SK-N-MC (cell line): ENCODE data around the gene SHB.
"Not testable (repeated sequence)": the region's sequence is repeated elsewhere in the genome, so short reads cannot be mapped to it uniquely, and the experiment has no call there.

ENCODE experiments used
- DNase-seq: peaks from one replicate; pipeline ENCODE4 v3.0.0-alpha.2; 2011; ENCODE audit warnings: low read depth, low spot score
- H3K27ac ChIP-seq: fragments of 200-600 bp; sonication (generic); 2 replicates; pipeline ENCODE4 v1.5.1; 2016; ENCODE audit warnings: mixed run types
- H3K36me3 ChIP-seq: fragments of 200-600 bp; sonication (generic); 2 replicates; pipeline ENCODE4 v1.6.1; 2017; ENCODE audit warnings: antibody characterized with exemption, low read length, mixed read lengths; ENCODE audit not compliant: insufficient read depth
- H3K4me3 ChIP-seq: fragments of 200-600 bp; sonication (generic); 2 replicates; pipeline ENCODE4 v1.5.1; 2016
- H3K9ac ChIP-seq: fragments of 200-600 bp; sonication (generic); 2 replicates; pipeline ENCODE4 v1.8.0; 2017; ENCODE audit warnings: mixed run types, mixed read lengths; ENCODE audit not compliant: insufficient read length
- H3K9me3 ChIP-seq: fragments of 200-600 bp; sonication (generic); 2 replicates; pipeline ENCODE4 v1.6.1; 2017; ENCODE audit warnings: low read depth, mild to moderate bottlenecking, antibody characterized with exemption, low read length, moderate library complexity, mixed read lengths
- EZH2 ChIP-seq: fragments of 200-600 bp; sonication (generic); IDR thresholded peaks from one replicate; pipeline ENCODE4 v1.6.1; 2017; ENCODE audit warnings: antibody characterized with exemption
- FOXP2 ChIP-seq: optimal IDR thresholded peaks from 2 replicates; pipeline ENCODE3; 2011; ENCODE audit warnings: mild to moderate bottlenecking, moderate library complexity; ENCODE audit not compliant: insufficient read depth; ENCODE audit errors: extremely low read length, control extremely low read depth
- POLR2AphosphoS5 ChIP-seq: IDR thresholded peaks from 2 replicates; pipeline ENCODE4 v1.6.1; 2012; ENCODE audit warnings: mild to moderate bottlenecking, low read depth, low read length, borderline replicate concordance

The SHB gene

DNA sequence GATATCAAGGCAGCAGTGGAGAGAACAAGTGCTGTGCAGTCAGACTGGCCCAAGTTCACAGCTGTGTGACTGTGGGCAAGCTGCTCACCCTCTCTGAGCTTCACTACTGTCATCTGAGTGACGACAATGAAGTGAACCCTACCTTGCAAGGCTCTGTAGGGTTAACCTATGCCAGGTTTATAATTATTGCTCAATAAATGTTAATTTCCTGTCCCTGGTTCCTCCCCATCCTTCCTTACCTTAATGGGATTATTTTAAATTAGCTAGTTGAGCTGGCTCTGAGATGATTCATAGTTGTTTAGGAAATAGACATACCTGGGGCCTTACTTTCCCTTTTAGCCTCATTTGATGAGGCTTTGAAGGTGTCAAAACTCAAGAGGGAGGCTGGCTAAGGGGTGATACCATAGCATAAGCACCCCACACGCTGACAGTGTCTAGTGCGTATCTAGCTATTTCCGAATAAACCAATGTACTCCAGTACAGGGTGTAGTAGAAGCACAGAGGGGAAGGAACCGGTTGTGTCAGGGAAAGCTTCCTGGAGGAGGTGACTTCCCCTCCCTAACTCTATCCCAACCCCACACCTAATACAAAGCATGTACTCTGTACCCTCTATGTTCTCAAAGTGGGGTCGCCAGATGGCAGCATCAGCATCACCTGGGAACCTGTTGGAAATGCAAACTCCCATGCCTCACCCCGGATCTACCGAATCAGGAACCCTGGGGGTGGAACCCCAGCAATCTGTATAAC lies 101.8 kb downstream of the SHB start:
- no peak for TF ChIP-seq EZH2
- no peak for TF ChIP-seq POLR2AphosphoS5
- no peak for TF ChIP-seq FOXP2
- no peak overlapping the region for H3K9ac ChIP-seq
- no peaks in the 10 kb centered on the region for H3K9me3 ChIP-seq
- H3K4me3 ChIP-seq = no peak overlapping the region
- no peak overlapping the region for H3K27ac ChIP-seq
- DNase-seq = no peak
- peaks cover 19% of the 10 kb centered on the region; the same call in 1 of the 2 replicates for H3K36me3 ChIP-seq

DNA sequence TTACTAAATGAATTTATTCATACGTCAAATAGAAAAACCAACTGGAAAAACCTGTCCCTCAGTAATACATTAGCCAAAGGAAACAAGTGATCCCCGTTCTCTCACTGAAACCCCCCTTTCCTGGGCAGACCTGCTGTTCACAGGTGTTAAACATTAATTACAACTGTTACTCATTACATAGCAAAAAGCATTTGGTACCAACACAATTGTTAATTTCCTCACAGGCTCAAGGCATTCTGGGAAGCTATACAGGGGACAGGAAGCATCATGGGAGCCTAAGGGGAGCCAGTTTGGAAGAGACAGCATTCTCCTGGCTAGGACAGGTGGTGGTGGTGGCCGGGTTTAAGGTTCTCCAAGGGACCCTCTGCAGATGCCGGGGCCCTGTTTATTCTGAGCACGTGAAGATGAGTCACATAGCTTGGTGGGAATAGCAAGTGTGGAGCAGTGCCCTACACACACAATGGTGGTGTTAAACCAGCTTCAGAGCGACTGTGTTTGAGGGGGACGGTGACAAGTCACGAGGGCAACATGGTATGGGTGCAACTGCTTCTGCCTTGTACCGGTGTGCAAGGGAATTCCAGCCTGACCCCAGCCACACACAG lies 102.5 kb downstream of the SHB start:
- no peak overlapping the region for H3K27ac ChIP-seq
- no peak overlapping the region for H3K4me3 ChIP-seq
- TF ChIP-seq POLR2AphosphoS5 (no peak), EZH2 (no peak), FOXP2 (no peak)
- DNase-seq = no peak
- no peak overlapping the region for H3K9ac ChIP-seq
- peaks cover 12% of the 10 kb centered on the region; the same call in 1 of the 2 replicates for H3K36me3 ChIP-seq
- H3K9me3 ChIP-seq = no peaks in the 10 kb centered on the region

DNA sequence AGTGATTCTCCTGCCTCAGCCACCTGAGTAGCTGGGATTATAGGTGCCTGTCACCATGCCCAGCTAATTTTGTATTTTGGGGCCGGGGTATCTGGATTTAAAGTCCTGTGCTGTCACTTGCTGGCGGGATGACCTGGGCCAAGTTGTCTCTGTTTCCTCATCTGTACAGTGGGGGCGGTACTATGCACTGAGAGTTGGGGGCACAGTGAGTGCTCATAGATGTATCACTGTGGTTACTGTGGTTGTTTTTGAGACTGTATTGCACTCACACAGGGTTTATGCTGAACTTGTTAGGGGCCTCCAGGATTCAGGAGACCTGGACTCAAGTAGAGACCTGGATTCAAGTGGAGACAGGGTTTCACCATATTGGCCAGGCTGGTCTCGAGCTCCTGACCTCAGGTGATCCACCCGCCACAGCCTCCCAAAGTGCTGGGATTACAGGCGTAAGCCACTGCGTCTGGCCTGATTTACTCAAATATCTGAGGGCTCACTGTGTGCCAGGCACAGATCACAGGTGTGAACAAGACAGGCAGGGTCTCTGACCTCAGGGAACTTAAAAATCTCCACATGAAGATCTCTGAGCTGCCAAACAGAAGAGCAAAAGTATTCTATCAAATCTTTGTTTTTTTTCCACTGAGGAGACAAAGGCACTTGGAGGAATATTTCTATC lies 103.2 kb downstream of the SHB start:
- not testable (repeated sequence) for H3K9me3 ChIP-seq, H3K9ac ChIP-seq, H3K27ac ChIP-seq, H3K4me3 ChIP-seq, DNase-seq
- peaks cover 12% of the 10 kb centered on the region; the same call in 1 of the 2 replicates for H3K36me3 ChIP-seq

DNA sequence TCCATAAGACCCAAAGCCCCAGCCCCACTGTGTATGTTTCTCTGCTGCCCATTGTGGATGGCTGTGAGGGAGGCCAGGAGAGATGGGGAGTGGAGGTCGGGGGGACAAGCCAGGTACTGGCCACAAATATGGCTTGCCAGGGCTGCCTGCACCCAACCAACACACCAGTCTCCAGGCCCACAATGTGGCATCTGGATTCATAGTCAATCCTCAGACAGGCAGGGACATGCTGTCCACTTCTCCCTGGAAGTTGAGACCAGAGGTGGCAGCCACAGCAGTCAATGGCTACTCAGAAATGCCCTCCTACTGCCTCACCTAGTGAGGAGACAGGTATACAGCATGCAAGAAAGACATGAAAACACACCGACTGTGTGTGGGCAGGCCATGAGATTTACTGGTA lies 103.9 kb downstream of the SHB start:
- DNase-seq = no peak
- no peak overlapping the region for H3K9ac ChIP-seq
- H3K27ac ChIP-seq = peak overlapping the region; percentile 60; the same call in 1 of the 2 replicates
- no peaks in the 10 kb centered on the region for H3K9me3 ChIP-seq
- no peak for TF ChIP-seq FOXP2
- TF ChIP-seq POLR2AphosphoS5 = no peak
- TF ChIP-seq EZH2 = no peak
- H3K36me3 ChIP-seq = peaks cover 12% of the 10 kb centered on the region; the same call in 1 of the 2 replicates
- H3K4me3 ChIP-seq = no peak overlapping the region

DNA sequence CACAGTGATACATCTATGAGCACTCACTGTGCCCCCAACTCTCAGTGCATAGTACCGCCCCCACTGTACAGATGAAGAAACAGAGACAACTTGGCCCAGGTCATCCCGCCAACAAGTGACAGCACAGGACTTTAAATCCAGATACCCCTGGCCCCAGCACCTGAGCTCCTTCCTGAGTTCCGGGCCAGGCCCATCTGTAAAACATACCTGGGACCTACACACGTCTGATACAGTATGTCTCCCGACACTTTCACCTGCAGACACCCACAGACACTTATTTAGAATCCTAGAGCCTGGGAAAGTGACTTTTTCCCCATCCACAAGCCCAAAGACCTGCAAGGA lies 104.3 kb downstream of the SHB start:
- H3K9ac ChIP-seq = no peak overlapping the region
- H3K27ac ChIP-seq = peak overlapping the region; percentile 60
- no peak for DNase-seq
- 0 out of 2 replicates have a peak overlapping the region, but pooled peaks have one; percentile 20 for H3K4me3 ChIP-seq
- H3K9me3 ChIP-seq = no peaks in the 10 kb centered on the region
- no peak for TF ChIP-seq POLR2AphosphoS5
- TF ChIP-seq EZH2 = no peak
- TF ChIP-seq FOXP2 = no peak
- H3K36me3 ChIP-seq = peaks cover 12% of the 10 kb centered on the region; the same call in 1 of the 2 replicates

DNA sequence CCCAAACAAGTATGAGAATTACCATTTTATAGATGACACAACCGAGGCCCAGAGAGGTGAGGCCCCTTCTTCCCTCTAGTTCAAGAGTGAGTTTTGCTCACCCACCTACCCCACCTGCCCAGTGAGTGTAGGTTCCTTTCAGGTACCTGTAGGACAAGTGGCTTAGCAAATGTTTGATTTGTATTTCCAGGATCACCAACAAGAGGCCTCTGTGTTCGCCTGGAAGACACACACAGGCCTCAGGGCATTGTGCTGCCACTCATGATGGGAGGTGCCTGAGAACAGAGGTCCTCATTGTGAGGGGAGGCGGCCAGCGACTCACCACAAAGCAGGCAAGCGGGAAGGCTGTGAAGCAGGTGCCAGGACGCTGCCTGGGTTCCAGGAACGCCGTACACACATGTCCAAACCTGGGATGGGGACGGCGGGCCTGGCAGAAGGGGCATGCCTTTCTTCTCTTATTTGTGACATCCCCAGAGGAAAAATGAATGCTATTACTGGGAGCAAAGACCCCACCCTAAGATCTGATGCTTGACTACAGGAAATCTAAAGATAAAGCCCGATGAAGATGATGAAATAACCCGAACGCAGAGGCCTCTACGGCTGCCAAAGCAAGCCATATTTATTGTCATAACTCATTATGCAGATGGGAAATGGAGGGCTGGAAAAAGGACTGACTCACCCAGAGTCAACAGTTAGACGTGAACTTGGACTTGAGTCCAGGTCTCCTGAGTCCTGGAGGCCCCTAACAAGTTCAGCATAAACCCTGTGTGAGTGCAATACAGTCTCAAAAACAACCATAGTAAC lies 104.9 kb downstream of the SHB start:
- Histone ChIP-seq H3K9ac (no peak overlapping the region), H3K4me3 (peak overlapping the region; percentile 20; the same call in 1 of the 2 replicates), H3K36me3 (peaks cover 11% of the 10 kb centered on the region; the same call in 1 of the 2 replicates), H3K27ac (peak overlapping the region; percentile 60), H3K9me3 (no peaks in the 10 kb centered on the region)
- no peak for DNase-seq
- TF ChIP-seq EZH2 (no peak), POLR2AphosphoS5 (no peak), FOXP2 (no peak)

DNA sequence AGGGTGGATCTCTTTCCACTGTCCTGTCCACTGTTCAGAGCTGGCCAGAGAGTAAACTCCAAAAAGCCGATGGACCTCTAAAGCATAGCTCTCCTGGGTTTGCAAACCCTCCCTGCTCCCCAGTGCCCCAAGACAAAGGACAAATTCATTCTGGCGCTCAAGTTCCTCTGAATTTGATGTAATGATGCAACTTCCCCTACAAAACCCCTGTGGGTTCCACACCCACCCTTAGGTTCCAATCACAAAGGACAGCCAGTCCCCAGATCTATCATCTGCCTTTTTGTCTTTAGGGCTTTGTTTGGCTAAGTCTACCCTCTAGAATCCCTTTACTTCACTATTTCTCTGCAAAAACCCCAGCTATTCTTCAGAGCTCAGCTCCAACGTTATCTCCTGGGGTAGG lies 107.7 kb downstream of the SHB start:
- Histone ChIP-seq H3K27ac (no peak overlapping the region), H3K9me3 (no peaks in the 10 kb centered on the region), H3K9ac (no peak overlapping the region), H3K4me3 (no peak overlapping the region), H3K36me3 (peaks cover under 1% of the 10 kb centered on the region; the same call in 1 of the 2 replicates)
- TF ChIP-seq EZH2 (no peak), FOXP2 (no peak), POLR2AphosphoS5 (no peak)
- no peak for DNase-seq

DNA sequence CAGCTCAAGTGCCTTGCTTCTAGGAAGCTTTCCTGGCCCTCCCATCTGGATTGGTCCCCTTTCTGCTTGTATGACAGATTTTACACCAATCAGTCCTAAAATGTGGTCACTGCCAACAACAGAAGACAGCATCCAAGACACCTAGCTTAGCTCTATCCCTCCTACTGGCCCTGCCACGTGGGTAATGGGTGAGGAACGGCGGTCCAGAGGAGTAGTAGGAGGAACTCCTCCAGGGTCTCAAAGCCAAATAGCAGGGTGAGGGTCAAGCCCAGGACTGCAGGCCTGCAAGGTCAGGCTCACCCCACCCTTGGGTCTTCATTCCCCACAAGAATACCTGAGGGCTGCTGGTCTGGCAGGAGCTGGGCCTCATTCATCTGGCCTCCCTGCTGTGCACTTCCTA lies 108.4 kb downstream of the SHB start:
- Histone ChIP-seq H3K9me3 (no peaks in the 10 kb centered on the region), H3K4me3 (no peak overlapping the region), H3K27ac (no peak overlapping the region), H3K36me3 (peaks cover 8% of the 10 kb centered on the region), H3K9ac (no peak overlapping the region)
- TF ChIP-seq POLR2AphosphoS5 (no peak), FOXP2 (no peak), EZH2 (no peak)
- DNase-seq = no peak
